ENCODE results near the gene WDR87.

Gene WDR87

GRCh38 chr19:37905946-37906868 is at the start of gene WDR87:
Gene WDR87, minus strand, starts transcription at chr19:37906594. Its CDS starts 8,355 bp downstream, at chr19:37898239.
- DNase-seq: peak; percentile 28

DNA sequence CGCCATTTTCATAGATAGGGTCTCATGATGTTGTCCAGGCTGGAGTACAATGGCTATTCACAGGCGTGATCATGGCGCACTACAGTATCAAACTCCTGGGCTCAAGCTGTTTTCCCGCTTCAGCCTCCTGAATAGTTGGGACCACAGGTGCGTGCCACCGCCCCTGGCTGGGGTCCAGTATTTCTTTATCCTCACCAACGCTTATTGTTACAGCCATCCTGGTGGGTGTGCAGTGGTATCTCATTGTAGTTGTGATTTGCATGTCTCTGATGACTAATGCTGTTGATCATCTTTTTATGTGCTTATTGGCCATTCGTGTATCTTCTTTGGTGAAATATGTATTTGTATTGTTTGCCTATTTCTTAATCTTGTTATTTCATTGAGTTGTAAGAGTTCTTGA is 49.6 kb upstream of the WDR87 start:
- DNase-seq: no peak

- no peak for DNase-seq
Observed at GRCh38 chr19:37954421-37954874, 48.1 kb upstream of the WDR87 start.

DNA sequence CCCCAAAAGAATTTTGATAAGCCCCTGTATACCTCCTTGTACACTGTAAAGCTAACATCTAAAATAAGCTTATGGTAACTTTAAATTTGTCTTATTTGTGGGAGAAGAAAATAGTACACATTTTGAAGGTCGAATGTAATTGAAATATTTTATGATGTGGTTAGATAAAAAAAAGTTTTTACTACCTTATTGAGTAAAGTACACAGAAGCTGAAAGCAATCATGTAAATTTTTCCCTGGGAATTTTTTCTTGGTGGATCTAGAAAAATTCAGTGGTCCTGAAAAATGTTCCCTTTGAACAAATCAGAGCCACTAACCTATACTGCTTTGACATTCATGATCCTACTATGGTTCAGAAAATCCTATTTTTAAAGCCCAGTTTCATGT is 47.5 kb upstream of the WDR87 start:
- DNase-seq: no peak

DNA sequence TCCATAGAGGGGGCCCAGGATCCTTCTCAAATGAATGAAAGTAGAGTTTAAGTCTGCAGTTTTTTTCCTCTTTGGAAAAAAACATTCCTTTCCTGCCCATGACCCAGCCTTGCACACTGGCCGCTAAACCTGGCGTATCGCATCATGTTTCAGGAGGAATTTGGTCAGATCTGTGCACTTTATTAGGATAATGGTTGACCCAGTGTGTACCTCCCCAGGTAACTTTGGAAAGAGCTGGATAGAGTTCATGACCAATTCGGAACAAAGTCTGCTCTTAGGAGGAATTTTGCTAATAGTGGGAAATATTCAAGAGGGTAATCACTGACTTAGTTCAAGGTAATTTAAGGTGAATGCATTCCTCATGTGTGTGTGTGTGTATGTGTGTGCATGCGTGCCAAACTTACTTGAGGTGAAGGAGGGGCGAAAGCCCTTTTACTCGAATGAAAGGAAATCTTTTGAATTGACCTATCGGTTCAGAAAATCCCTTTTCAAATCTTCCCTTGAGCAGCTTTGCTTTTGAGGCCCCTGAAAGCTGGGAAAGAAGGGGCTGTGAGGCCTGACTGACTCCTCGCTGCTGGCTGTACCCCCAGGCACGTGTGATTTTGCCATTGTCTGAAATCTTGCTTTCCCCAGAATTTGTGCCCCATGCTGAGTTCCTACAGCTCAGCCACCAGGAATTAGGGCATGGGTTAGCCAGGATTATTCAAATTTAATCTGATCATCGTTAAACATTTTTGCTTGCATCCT is 47.0 kb upstream of the WDR87 start:
- no peak for DNase-seq

GRCh38 chr19:37951816-37952210 is 45.4 kb upstream of the WDR87 start:
- DNase-seq: no peak

GRCh38 chr19:37950471-37951175 is 44.2 kb upstream of the WDR87 start:
- DNase-seq: no peak

- DNase-seq: no peak
Observed at GRCh38 chr19:37948362-37948761, 42.0 kb upstream of the WDR87 start.

DNA sequence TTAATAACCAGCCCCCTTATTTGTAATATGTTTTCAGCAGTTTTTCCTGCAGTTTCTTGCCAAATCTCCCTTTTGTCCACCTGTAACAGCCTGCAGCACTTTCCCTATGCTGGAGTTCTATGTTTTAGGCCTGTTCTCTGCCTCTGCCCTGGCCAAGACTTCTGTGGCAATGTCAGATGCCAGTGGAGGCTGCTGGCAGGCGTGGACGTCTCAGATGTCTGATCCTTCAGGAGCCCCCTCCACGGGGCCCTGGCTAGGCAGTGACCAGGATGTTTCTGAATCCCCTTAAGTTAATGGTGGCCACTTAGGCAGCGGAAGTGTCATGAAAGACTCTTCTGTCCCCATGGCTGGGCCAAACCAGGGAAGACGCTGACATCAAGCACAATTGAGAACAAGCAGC is 41.4 kb upstream of the WDR87 start:
- DNase-seq: no peak

- no peak for DNase-seq
Observed at GRCh38 chr19:37946132-37946531, 39.7 kb upstream of the WDR87 start.

DNA sequence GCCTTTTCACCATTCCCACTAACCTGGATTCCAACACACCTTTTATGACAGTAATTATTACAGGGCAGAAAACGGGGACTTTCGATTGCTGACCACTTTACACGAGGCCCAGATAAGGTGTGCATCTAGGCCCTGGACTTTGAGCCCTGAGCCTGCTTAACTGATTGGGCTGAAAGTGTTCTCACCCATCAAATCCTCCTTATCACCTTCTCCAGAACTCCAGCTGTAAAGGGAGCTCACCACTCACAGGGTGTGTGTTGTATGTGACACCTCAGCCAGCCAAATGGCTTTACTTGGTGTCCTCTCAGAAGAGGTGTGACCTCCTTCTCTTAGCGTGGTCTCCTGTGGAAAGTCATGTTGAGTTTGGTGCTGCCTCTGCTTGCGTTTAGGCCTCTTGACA is 37.1 kb upstream of the WDR87 start:
- no peak for DNase-seq

- no peak for DNase-seq
Observed at GRCh38 chr19:37942516-37942902, 36.1 kb upstream of the WDR87 start.

DNA sequence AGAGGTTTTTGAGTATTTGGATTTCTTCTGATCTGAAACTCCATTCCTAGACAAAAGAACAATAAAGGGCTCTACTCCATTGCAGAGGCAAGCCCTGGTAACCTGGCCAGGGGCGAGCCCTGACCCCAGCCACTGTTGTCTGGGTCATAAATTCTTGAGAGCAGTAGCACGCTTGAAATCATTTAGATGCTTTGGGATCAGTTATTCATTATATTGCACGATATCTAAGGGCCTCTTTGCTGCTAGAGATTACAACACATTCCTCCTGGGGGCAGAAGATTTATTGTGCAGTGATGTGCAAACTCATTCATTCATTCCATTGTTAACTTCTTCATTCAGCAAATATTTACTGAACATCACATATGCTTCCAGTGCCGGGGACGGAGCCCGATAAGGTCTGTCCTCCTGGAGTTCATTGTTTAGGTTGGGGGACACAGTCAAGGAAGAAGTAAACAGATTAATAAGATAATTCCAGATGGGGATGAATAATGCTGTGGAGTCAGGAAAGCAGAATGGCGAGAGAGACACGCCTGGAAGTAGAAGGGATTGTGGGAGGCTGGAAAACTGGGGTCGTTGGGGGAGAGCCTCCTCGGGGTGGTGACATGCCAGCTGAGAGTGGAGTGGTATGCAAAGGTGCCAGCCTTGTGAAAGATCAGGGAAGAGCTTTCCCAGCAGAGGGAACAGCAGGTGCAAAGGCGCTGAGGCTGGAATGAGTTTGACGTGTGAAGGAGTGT is 35.6 kb upstream of the WDR87 start:
- no peak for DNase-seq

GRCh38 chr19:37938353-37938752 is 32.0 kb upstream of the WDR87 start:
- no peak for DNase-seq

DNA sequence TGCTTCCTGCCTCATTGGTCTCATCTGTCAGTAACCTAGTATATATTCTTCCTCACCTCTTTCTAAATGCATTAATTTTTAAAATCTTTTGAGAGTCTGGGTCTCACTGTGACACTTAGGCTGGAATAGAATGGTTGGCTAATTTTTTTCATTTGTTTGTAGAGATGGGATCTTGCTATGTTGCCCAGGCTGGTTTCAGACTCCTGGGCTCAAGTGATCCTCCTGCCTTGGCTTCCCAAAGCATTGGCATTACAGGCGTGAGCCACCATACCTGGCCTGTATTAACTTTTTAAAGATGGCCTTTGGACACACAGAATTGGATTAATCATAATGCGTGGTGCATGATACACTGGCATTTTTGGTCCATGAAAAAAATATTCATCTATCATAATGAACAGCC is 30.5 kb upstream of the WDR87 start:
- no peak for DNase-seq

DNA sequence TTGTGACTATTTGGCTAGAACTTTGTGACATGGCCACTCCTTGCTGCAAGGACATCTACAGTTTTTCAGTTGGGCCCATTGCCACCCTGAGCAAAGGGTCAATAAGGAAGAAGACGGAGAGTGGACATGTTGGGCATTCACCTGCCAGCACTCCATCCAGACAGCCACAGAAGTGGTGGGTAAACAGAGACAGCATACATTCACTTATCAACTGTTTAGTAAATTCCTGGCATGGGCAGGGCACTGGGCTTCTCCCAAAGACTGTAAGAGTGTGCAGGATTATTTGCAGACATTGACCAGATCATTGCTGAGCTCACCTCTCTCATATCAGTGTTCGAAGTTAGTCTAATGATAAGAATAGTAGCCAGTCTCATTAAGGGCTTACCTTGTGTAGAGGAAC is 29.8 kb upstream of the WDR87 start:
- DNase-seq: no peak

GRCh38 chr19:37935341-37935740 is 28.9 kb upstream of the WDR87 start:
- no peak for DNase-seq

GRCh38 chr19:37933937-37934358 is 27.6 kb upstream of the WDR87 start:
- DNase-seq: no peak

- DNase-seq: no peak
Observed at GRCh38 chr19:37932985-37933936, 26.9 kb upstream of the WDR87 start.

DNA sequence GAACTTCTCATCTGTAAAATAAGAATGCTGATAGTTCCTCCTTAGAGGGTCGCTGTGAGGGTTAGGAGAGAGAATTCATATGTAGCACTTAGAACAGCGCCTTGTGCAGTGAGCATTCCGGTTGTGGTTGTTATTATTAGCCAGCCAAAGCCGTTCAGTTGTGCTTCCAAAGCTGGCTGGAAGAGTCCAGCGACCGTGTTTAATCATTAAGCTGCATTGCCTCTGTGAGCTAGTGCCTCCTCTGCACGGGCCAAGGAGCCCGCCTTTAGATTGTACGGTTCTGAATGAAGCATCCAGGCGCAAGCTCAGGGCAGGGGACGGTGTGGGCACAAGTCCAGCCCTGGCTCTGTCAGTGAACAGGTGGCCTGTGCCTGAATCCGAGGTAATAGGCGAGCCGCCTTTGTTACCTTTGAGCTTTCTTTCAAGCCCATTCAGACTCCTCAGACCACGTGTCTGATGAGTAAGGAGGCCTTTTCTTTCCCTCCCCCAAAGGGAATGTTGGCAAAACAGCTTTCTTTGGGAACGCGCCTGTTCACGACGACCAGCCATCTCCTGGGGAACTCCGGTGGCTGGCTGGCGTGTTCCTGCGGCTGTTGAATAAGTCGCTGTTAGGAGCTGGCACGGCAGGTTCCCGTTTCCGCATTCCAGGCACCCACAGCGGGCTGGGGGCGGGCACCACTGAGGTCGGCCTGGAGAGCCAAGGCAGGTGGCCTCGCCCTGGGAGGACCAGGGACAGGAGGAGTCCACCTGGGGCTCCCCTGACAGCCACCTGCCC is 25.7 kb upstream of the WDR87 start:
- peak; percentile 87 for DNase-seq

DNA sequence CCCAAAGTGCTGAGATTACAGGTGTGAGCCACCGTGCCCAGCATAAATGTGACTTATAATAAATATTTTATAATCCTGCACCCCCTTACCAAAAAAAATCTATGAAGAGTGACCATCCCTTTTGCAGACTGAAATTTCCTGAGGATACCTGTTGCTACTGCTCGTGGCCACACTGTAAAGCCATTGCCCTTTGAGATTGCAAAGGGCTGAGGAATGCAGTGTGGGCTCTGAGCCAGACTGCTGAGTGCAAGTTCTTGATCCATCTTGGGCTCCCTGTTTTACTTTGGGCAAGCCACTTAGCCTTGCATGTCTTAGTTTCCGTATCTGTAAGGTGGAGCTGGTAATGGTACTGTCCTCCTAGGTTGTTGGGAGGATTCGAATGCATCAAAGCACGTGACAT is 24.0 kb upstream of the WDR87 start:
- no peak for DNase-seq
